ENCODE measurements around the gene MED26.

MED26 gene

GRCh38 chr19:16628984-16629691 is 1.1 kb upstream of the MED26 start:
- in situ Hi-C loops (cut with MboI; ENCODE audit: low pct_unique_long_range_greater_than_20kb, low sequenced_read_pairs, unreplicated experiment) = no loop called here
- TF ChIP-seq CTCF (IDR thresholded peaks at IDR 0.05; ENCODE audit: extremely low read depth, insufficient read depth, missing control alignments) = no peak
- peak; percentile 45 for DNase-seq (ENCODE audit: low spot score)

GRCh38 chr19:16627928-16628182 is 149 bp downstream of the MED26 start:
- in situ Hi-C loops (cut with MboI; ENCODE audit: low pct_unique_long_range_greater_than_20kb, low sequenced_read_pairs, unreplicated experiment) = no loop called here
- TF ChIP-seq CTCF (IDR thresholded peaks at IDR 0.05; ENCODE audit: extremely low read depth, insufficient read depth, missing control alignments) = no peak
- no peak for DNase-seq (ENCODE audit: low spot score)

- peak; percentile 8 for TF ChIP-seq CTCF (IDR thresholded peaks at IDR 0.05; ENCODE audit: extremely low read depth, insufficient read depth, missing control alignments)
- no peak for DNase-seq (ENCODE audit: low spot score)
- in situ Hi-C loops (cut with MboI; ENCODE audit: low pct_unique_long_range_greater_than_20kb, low sequenced_read_pairs, unreplicated experiment) = no loop called here
Observed at GRCh38 chr19:16627193-16627927, 644 bp downstream of the MED26 start.

GRCh38 chr19:16626796-16627192 is 1.2 kb downstream of the MED26 start:
- no peak for TF ChIP-seq CTCF (IDR thresholded peaks at IDR 0.05; ENCODE audit: extremely low read depth, insufficient read depth, missing control alignments)
- no peak for DNase-seq (ENCODE audit: low spot score)
- in situ Hi-C loops (cut with MboI; ENCODE audit: low pct_unique_long_range_greater_than_20kb, low sequenced_read_pairs, unreplicated experiment) = no loop called here

GRCh38 chr19:16625163-16625958 is 2.6 kb downstream of the MED26 start:
- DNase-seq (ENCODE audit: low spot score) = no peak
- no peak for TF ChIP-seq CTCF (IDR thresholded peaks at IDR 0.05; ENCODE audit: extremely low read depth, insufficient read depth, missing control alignments)
- in situ Hi-C loops (cut with MboI; ENCODE audit: low pct_unique_long_range_greater_than_20kb, low sequenced_read_pairs, unreplicated experiment) = no loop called here

- no peak for TF ChIP-seq CTCF (IDR thresholded peaks at IDR 0.05; ENCODE audit: extremely low read depth, insufficient read depth, missing control alignments)
- in situ Hi-C loops (cut with MboI; ENCODE audit: low pct_unique_long_range_greater_than_20kb, low sequenced_read_pairs, unreplicated experiment) = no loop called here
Observed at GRCh38 chr19:16624236-16624635, 3.8 kb downstream of the MED26 start.

More at GRCh38 chr19:16624236-16624635, 3.8 kb downstream of the MED26 start:
- no peak for DNase-seq (ENCODE audit: low spot score)
